ENCODE data around the gene LIG1.

LIG1 gene

GRCh38 chr19:48181505-48181904 is 11.4 kb upstream of the LIG1 start:
- no peak for DNase-seq

GRCh38 chr19:48176226-48176625 is 6.1 kb upstream of the LIG1 start:
- DNase-seq: no peak

GRCh38 chr19:48175578-48175977 is 5.4 kb upstream of the LIG1 start:
- no peak for DNase-seq

GRCh38 chr19:48174445-48175030 is 4.4 kb upstream of the LIG1 start:
- DNase-seq: no peak

- no peak for DNase-seq
Measured at GRCh38 chr19:48171710-48172109, 1.6 kb upstream of the LIG1 start.

GRCh38 chr19:48170817-48171347 is 738 bp upstream of the LIG1 start:
- DNase-seq: peak; percentile 26

GRCh38 chr19:48169578-48169938 is 586 bp downstream of the LIG1 start:
- peak; percentile 87 for DNase-seq

- no peak for DNase-seq
Measured at GRCh38 chr19:48168689-48169088, 1.5 kb downstream of the LIG1 start.

GRCh38 chr19:48158210-48158790 is 11.8 kb downstream of the LIG1 start:
- no peak for DNase-seq

GRCh38 chr19:48154003-48154402 is 16.1 kb downstream of the LIG1 start:
- no peak for DNase-seq

GRCh38 chr19:48152551-48152950 is 17.6 kb downstream of the LIG1 start:
- peak; percentile 75 for DNase-seq

- DNase-seq: no peak
Measured at GRCh38 chr19:48149430-48149829, 20.7 kb downstream of the LIG1 start.

GRCh38 chr19:48148576-48148975 is 21.6 kb downstream of the LIG1 start:
- DNase-seq: no peak

- no peak for DNase-seq
Measured at GRCh38 chr19:48147597-48148175, 22.5 kb downstream of the LIG1 start.

GRCh38 chr19:48139053-48139452 is 31.1 kb downstream of the LIG1 start:
- no peak for DNase-seq

- no peak for DNase-seq
Measured at GRCh38 chr19:48137411-48137810, 32.7 kb downstream of the LIG1 start.

- no peak for DNase-seq
Measured at GRCh38 chr19:48136547-48136946, 33.6 kb downstream of the LIG1 start.

GRCh38 chr19:48135411-48135810 is 34.7 kb downstream of the LIG1 start:
- peak; percentile 70 for DNase-seq

- DNase-seq: no peak
Measured at GRCh38 chr19:48133094-48133493, 37.0 kb downstream of the LIG1 start.

- DNase-seq: no peak
Measured at GRCh38 chr19:48127561-48127960, 42.6 kb downstream of the LIG1 start.

GRCh38 chr19:48123907-48124651 is 46.1 kb downstream of the LIG1 start:
- DNase-seq: no peak

- DNase-seq: no peak
Measured at GRCh38 chr19:48122421-48122820, 47.7 kb downstream of the LIG1 start.

- DNase-seq: no peak
Measured at GRCh38 chr19:48121909-48122371, 48.2 kb downstream of the LIG1 start.

GRCh38 chr19:48121066-48121465 is 49.1 kb downstream of the LIG1 start:
- no peak for DNase-seq
